Esophagus squamous epithelium (tissue), 5 donors: Measurements from ENCODE around the gene EIF2B4. TPM values are rescaled to one million over a fixed set of nuclear protein-coding genes. Genes with fewer than 3 reads are reported as not detected.
"Not testable (repeated sequence)": the region's sequence is repeated elsewhere in the genome, so short reads cannot be mapped to it uniquely, and the experiment has no call there.

Source experiments
- DNase-seq: peaks from one replicate; lab custom pipeline; 2025; lab: John Stamatoyannopoulos, UW
- H3K27ac ChIP-seq, 4 donors: fragments of 200-600 bp; sonication (generic); one replicate each; pipeline ENCODE4 v1.5.1; 2016 to 2019; ENCODE audit warnings: mild to moderate bottlenecking in 1 of 4
- H3K27me3 ChIP-seq, 4 donors: fragments of 200-600 bp; sonication (generic); 1 replicate in 3 of 4; 2 replicates in 1 of 4; pipeline versions ENCODE4 v1.5.1 to v1.6.0; 2017 to 2021; ENCODE audit warnings: antibody characterized with exemption in 1 of 4
- H3K36me3 ChIP-seq, 3 donors: fragments of 200-600 bp; sonication (generic); one replicate each; pipeline ENCODE4 v1.5.1; 2016 to 2019
- H3K4me1 ChIP-seq, 3 donors: fragments of 200-600 bp; sonication (generic); one replicate each; pipeline ENCODE4 v1.5.1; 2017 to 2019
- H3K4me3 ChIP-seq, 4 donors: fragments of 200-600 bp; sonication (generic); 1 replicate in 3 of 4; 2 replicates in 1 of 4; pipeline ENCODE4 v1.5.1; 2016 to 2019; ENCODE audit warnings: mild to moderate bottlenecking in 2 of 4, moderate library complexity in 1 of 4
- H3K9me3 ChIP-seq, 3 donors: fragments of 200-600 bp; sonication (generic); one replicate each; pipeline ENCODE4 v1.5.1; 2016 to 2019
- POLR2A ChIP-seq, 4 donors: fragments of 450-650 bp; IDR thresholded peaks; one replicate each; pipeline ENCODE4 v1.6.1; 2017; ENCODE audit warnings: antibody characterized with exemption in 4 of 4, mild to moderate bottlenecking in 4 of 4, moderate library complexity in 3 of 4
- WGBS, 2 donors: methylation state at CpG; one replicate each; pipeline ENCODE4 v1.1.5; 2018; 5-methylcytosine and 5-hydroxymethylcytosine counted together
- intact Hi-C: fragments of 100-400 bp; cut with DNase I; formaldehyde crosslinking; loops from one replicate; pipeline ENCODE4 v1.15.0; 2022
- total RNA-seq, 4 donors: library from RNA; depleted of rRNA; stranded (reverse); fragments of >200 nt; gene quantifications; one replicate each; pipeline ENCODE4 v1.1.0, GENCODE V29; 2016
- TF ChIP-seq, protein P1 (sequence below), 6 experiments: fragments of 450-650 bp in 4 of 6; fragments of 200-600 bp in 2 of 6; sonication (generic) in 2 of 6; IDR thresholded peaks; one replicate each; pipeline ENCODE4 v1.5.1; 2016 to 2019; ENCODE audit warnings: antibody characterized with exemption in 6 of 6, mild to moderate bottlenecking in 4 of 6, moderate library complexity in 4 of 6
- donor health status: DM: yes; HTN: yes; CAD: no.

The EIF2B4 gene
- total RNA-seq, 4 donors from 2014 or later = 30.4 to 44.3 (median 38.3) TPM

DNA sequence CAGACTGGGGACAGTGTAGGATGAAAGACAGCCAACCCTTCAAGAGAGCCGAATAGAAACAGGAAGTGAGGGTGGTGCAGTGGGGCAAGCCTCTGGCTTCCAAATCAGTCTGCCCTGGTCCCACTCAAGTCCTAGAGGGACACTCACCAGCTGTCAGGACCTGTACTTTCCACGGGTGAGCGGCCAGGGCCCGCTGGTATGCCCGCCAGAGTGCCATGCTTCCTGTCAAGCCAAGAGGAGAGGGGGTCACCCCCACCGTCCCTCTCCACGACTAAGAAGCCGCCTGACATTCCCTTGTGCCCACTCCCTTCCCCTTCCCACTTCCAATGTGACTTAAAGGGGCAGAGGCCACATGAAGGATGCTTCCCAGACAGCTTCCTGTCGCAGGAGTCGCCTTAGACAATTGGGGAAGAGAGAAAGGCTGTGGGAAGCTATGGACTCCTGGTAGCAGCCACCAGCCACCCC is 47.8 kb downstream of the EIF2B4 start:
- no peak for TF ChIP-seq POLR2A (IDR thresholded peaks at IDR 0.05)
- TF ChIP-seq, protein P1, sequence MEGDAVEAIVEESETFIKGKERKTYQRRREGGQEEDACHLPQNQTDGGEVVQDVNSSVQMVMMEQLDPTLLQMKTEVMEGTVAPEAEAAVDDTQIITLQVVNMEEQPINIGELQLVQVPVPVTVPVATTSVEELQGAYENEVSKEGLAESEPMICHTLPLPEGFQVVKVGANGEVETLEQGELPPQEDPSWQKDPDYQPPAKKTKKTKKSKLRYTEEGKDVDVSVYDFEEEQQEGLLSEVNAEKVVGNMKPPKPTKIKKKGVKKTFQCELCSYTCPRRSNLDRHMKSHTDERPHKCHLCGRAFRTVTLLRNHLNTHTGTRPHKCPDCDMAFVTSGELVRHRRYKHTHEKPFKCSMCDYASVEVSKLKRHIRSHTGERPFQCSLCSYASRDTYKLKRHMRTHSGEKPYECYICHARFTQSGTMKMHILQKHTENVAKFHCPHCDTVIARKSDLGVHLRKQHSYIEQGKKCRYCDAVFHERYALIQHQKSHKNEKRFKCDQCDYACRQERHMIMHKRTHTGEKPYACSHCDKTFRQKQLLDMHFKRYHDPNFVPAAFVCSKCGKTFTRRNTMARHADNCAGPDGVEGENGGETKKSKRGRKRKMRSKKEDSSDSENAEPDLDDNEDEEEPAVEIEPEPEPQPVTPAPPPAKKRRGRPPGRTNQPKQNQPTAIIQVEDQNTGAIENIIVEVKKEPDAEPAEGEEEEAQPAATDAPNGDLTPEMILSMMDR (IDR thresholded peaks at IDR 0.05) = no peak
- H3K27me3 ChIP-seq = no peaks in the 10 kb centered on the region
- no peak for DNase-seq
- H3K4me3 ChIP-seq = peak overlapping the region; percentile 64 to 96 (median 79)
- H3K4me1 ChIP-seq = peaks cover 16 to 35% (median 22%) of the 10 kb centered on the region in 3 donors
- intact Hi-C loops = no loop called here
- whole genome bisulfite sequencing, 2 donors = 7 to 9% methylated on average over 7 of the region's 10 CpGs
- H3K9me3 ChIP-seq = no peaks in the 10 kb centered on the region
- H3K36me3 ChIP-seq = peaks cover 12 to 36% (median 12%) of the 10 kb centered on the region in 3 donors
- H3K27ac ChIP-seq = peak overlapping the region; percentile 92 to 98 (median 94)

DNA sequence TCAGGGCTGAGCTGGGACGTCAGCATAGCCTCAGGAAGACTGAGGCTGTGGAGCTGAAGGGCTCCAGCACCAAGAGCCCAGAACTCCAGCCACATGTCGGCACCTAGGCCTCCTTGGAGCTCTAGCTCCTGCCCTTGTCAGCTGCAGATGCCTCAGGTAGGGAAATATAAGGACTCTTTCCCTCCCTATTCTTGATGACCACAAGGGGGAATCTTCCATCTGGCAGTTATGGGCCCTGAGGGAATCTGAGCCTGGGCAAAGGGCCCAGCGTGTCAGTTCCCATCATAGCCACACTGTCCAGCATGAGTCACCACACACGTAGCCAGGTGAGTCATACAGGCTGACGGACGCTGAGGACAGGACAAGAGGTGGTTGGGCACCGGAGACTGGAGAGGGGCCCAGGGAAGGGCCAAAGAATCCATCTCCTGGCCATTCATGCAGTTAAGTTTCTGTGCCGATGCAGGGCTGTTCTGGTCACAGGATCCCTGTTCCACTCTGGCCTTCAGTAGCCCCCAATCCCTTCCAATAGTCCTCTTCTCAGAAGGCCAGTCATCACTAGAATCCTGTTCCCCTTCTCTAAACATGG is 49.1 kb downstream of the EIF2B4 start:
- Histone ChIP-seq H3K9me3 (no peaks in the 10 kb centered on the region), H3K27me3 (no peaks in the 10 kb centered on the region), H3K27ac (peak overlapping the region in 1 of 4 donors; percentile 60), H3K4me1 (peaks cover 16 to 35% (median 22%) of the 10 kb centered on the region in 3 donors), H3K36me3 (peaks cover under 1 to 36% (median under 1%) of the 10 kb centered on the region in 3 donors), H3K4me3 (no peak overlapping the region)
- TF ChIP-seq, protein P1 (IDR thresholded peaks at IDR 0.05) = peak in 4 of 6 experiments; percentile 10 to 53 (median 20)
- TF ChIP-seq POLR2A (IDR thresholded peaks at IDR 0.05) = no peak
- WGBS, 2 donors = 38 to 39% methylated on average over 6 to 7 of the region's 8 CpGs
- DNase-seq = no peak
- intact Hi-C loops = no loop called here

GRCh38 chr2:27319839-27320238 is 50.3 kb downstream of the EIF2B4 start:
- H3K27me3 ChIP-seq, H3K9me3 ChIP-seq, intact Hi-C loops, H3K4me3 ChIP-seq, DNase-seq, H3K27ac ChIP-seq: not testable (repeated sequence)
- H3K4me1 ChIP-seq = peaks cover 16 to 35% (median 22%) of the 10 kb centered on the region in 3 donors
- H3K36me3 ChIP-seq = peaks cover 0 to 32% (median 0%) of the 10 kb centered on the region in 3 donors
- 94 to 97% methylated on average over 15 of the region's 15 CpGs for WGBS, 2 donors

DNA sequence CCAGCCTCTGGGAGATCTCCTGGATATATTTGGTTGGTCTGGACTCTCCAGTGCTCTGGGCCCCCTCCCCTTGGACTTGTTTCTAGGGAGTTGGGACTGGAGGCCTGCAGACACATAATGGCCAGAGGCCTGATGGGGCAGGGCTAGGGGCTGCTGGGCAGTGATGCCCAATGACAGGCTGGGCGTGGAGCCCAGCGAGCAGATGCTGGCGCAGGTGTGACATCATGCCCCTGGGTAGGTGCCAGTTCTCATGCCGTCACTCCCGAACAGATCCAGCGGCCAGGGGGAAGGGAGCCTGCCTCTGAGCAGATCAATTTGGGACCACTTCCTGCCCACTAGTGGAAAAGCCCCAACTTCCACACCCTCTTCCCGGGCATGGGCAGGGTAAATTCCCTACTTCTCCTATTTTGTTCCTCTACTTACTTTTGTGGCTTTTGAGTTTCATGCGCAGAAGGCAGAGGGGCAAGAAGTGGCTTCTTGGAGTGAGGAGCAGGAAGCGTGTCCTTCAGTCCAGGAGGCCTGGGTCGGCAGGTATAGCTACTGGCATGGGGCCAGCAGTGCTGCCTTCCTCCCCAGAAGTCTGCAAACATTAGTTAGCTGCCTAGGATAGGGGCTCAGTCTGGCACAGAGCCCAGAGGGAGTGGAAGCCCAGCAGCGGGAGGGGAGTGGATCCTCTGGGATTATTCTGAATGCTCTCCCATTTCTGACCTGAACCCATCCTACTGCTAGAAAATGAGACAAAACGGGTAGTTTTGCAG is 53.3 kb downstream of the EIF2B4 start:
- DNase-seq = no peak
- Histone ChIP-seq H3K9me3 (no peaks in the 10 kb centered on the region), H3K27me3 (no peaks in the 10 kb centered on the region), H3K36me3 (peaks cover 0 to 40% (median 0%) of the 10 kb centered on the region in 3 donors), H3K4me3 (no peak overlapping the region), H3K4me1 (peaks cover 10 to 14% (median 13%) of the 10 kb centered on the region in 3 donors), H3K27ac (no peak overlapping the region)
- intact Hi-C loops = no loop called here
- TF ChIP-seq, protein P1 (IDR thresholded peaks at IDR 0.05) = no peak
- no peak for TF ChIP-seq POLR2A (IDR thresholded peaks at IDR 0.05)
- 62 to 83% methylated on average over 5 to 9 of the region's 12 CpGs for WGBS, 2 donors

- intact Hi-C loops = no loop called here
- 76 to 83% methylated on average over 8 of the region's 8 CpGs for WGBS, 2 donors
- Histone ChIP-seq H3K27ac (no peak overlapping the region), H3K36me3 (peaks cover 0 to 49% (median 0%) of the 10 kb centered on the region in 3 donors), H3K27me3 (no peaks in the 10 kb centered on the region), H3K9me3 (no peaks in the 10 kb centered on the region), H3K4me3 (no peak overlapping the region), H3K4me1 (no peaks in the 10 kb centered on the region)
- no peak for DNase-seq
- TF ChIP-seq POLR2A (IDR thresholded peaks at IDR 0.05) = no peak
- TF ChIP-seq, protein P1 (IDR thresholded peaks at IDR 0.05) = no peak
These were observed 55.0 kb downstream of the EIF2B4 start for GRCh38 chr2:27315122-27315521.
